ENCODE measurements around the gene SFRP5. TPM values are rescaled to one million over a fixed set of nuclear protein-coding genes. Genes with fewer than 3 reads are reported as not detected.

Gene SFRP5
- total and polyA plus RNA-seq, 2 of the 4 experiments (the other 2 are of a cell fraction) = not detected

DNA sequence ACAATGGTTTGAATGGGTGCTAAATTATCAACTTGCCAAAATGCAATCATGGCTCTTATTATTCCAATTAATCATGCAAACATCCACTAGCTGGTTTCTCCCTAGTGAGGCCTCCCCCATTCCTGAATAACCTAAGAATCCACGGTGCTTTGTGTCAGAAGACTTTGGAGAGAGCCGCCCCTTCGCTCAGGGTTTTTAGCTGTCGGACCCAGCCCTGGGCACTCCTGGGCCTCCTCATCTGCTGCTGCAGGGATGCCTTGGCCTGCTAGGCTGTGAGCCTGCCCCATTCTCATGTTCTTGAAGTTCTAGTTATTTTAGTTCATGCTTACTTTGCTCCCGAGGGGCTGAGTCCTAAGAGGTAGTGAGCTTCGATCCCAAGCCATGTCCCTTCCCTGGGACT, 34.1 kb upstream of the SFRP5 start:
- H3K79me1 ChIP-seq (ENCODE audit: low read depth in 1 of 2, low read length in 2 of 2) = no peaks in the 10 kb centered on the region
- peaks cover 30% of the 10 kb centered on the region for H3K27me3 ChIP-seq (ENCODE audit: control insufficient read depth, insufficient read depth, low read length)
- H3K4me3 ChIP-seq (ENCODE audit: insufficient read depth, low read depth, low read length) = no peak overlapping the region
- H3K23ac ChIP-seq (ENCODE audit: low read depth, low read length) = no peak overlapping the region
- ChIA-PET POLR2A (ENCODE audit: unreplicated experiment) (no interaction called here), CTCF (interaction anchor here (0.5 kb wide), 1 partner anchor 364 kb away, joined by 3 read pairs; no protein-coding TSS in a partner anchor)
- no peak overlapping the region for H2BK15ac ChIP-seq (ENCODE audit: low read depth, low read length)
- TF ChIP-seq RFX5 (IDR thresholded peaks at IDR 0.05; ENCODE audit: low read depth, low read length) (no peak), BHLHE40 (IDR thresholded peaks at IDR 0.05; ENCODE audit: low read depth, low read length) (no peak), POLR2A (IDR thresholded peaks at IDR 0.05; ENCODE audit: low read depth, low read length) (no peak)
- H4K8ac ChIP-seq (ENCODE audit: low read depth in 2 of 2, low read length in 2 of 2) = no peak overlapping the region
- no peak for DNase-seq
- no peak overlapping the region for H4K91ac ChIP-seq (ENCODE audit: insufficient read depth, low read depth, low read length)
- no peak overlapping the region for H2BK5ac ChIP-seq (ENCODE audit: low read depth, low read length, poor library complexity, severe bottlenecking)
- no peak for ATAC-seq (ENCODE audit: low read depth)
- H3K56ac ChIP-seq (ENCODE audit: extremely low read depth, insufficient read depth, low read length) = no peak overlapping the region
- no peak overlapping the region for H3K4me2 ChIP-seq (ENCODE audit: low read depth, low read length)
- no peak overlapping the region for H4K5ac ChIP-seq (ENCODE audit: low read depth, low read length)
- 63% methylated on average over 5 of the region's 6 CpGs; no CpG with 5 or more reads in 1 of the 2 experiments for WGBS, 2 experiments (ENCODE audit: extremely low coverage in 2 of 2, insufficient read length in 1 of 2)
- H2AFZ ChIP-seq (replicated peaks; ENCODE audit: low read length, poor library complexity) = no peak overlapping the region
- intact Hi-C loops (cut with micrococcal nuclease) (no loop called here), dilution Hi-C loops (cut with HindIII; ENCODE audit: low sequenced_read_pairs, unreplicated experiment) (no loop called here), in situ Hi-C loops (cut with MboI; ENCODE audit: low sequenced_read_pairs) (no loop called here)
- H2AK9ac ChIP-seq (replicated peaks; ENCODE audit: low read depth, low read length, poor library complexity) = no peak overlapping the region
- no peaks in the 10 kb centered on the region for H4K20me1 ChIP-seq (ENCODE audit: insufficient read depth, low read length)
- no peak overlapping the region for H3K14ac ChIP-seq (replicated peaks; ENCODE audit: low read depth, low read length)
- H3K27ac ChIP-seq (ENCODE audit: insufficient read depth, low read length) = no peak overlapping the region
- H3K9ac ChIP-seq (ENCODE audit: low read depth, low read length) = no peak overlapping the region
- no peaks in the 10 kb centered on the region for H3K36me3 ChIP-seq (ENCODE audit: control insufficient read depth, insufficient read depth, low read length)
- H2BK20ac ChIP-seq (ENCODE audit: low read depth, low read length) = no peak overlapping the region
- no peaks in the 10 kb centered on the region for H3K4me1 ChIP-seq (ENCODE audit: control insufficient read depth, insufficient read depth, low read length)
- H2BK120ac ChIP-seq (ENCODE audit: low read depth, low read length) = no peak overlapping the region
- BruUV-seq (replicated peaks) = no TSS peak
- no peaks in the 10 kb centered on the region for H3K9me1 ChIP-seq (ENCODE audit: insufficient read depth, low read length)
- no peak overlapping the region for H3K4ac ChIP-seq (ENCODE audit: low read depth, low read length)
- no peak overlapping the region for H3K18ac ChIP-seq (ENCODE audit: low read depth, low read length)
- no peaks in the 10 kb centered on the region for H3K9me3 ChIP-seq (ENCODE audit: control insufficient read depth, insufficient read depth, low read length)
- no peak overlapping the region for H2AK5ac ChIP-seq (ENCODE audit: low read depth, low read length)

All from IMR-90 (cell line).